GM21423 (cell line): ENCODE measurements around the gene TP53I11.

Experiments
- ATAC-seq: cut with Tn5 transposase; IDR thresholded peaks from one replicate; pipeline ENCODE4 v1.9.1; 2021; ENCODE audit warnings: mild to moderate bottlenecking, moderate library complexity; ENCODE audit not compliant: unreplicated experiment

Gene TP53I11

DNA sequence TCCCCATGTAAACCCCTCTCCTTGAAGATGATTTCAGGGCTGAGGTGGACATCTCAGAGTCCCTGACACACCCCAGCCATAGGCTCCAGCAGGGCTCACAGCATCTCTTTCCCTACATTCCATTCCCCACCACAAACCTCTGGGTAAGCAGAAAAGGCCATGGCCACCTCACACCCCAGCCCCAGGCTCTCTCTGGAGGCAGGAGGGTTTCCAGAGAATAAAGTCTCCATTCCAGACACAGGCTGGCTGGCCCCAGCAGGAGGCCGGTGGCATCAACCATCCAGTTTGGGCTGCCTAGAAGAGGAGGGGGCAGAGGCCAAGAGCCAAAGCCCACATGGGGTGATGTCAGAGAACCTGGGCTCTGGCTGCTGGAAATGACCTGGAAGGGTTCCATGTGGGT lies 61.4 kb downstream of the TP53I11 start:
- ATAC-seq = no peak

- no peak for ATAC-seq
Observed at GRCh38 chr11:44887636-44888035, 63.0 kb downstream of the TP53I11 start.

DNA sequence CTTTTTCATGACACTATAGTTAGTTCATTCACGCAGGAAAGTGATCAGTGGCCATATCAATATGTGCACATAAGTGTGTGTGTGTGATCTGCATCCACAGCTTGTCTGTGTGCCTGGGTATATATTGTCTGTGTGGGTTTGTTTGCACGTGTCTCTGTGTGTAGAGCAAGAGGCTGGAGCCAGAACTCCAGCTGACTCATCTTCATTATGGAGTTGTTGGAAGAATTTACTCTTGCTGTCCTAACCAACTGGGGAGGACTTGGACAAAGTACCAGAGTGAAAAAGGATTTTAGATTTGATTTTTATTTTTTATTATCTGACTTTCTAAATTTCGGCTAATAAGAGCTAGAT lies 63.9 kb downstream of the TP53I11 start:
- ATAC-seq = no peak

DNA sequence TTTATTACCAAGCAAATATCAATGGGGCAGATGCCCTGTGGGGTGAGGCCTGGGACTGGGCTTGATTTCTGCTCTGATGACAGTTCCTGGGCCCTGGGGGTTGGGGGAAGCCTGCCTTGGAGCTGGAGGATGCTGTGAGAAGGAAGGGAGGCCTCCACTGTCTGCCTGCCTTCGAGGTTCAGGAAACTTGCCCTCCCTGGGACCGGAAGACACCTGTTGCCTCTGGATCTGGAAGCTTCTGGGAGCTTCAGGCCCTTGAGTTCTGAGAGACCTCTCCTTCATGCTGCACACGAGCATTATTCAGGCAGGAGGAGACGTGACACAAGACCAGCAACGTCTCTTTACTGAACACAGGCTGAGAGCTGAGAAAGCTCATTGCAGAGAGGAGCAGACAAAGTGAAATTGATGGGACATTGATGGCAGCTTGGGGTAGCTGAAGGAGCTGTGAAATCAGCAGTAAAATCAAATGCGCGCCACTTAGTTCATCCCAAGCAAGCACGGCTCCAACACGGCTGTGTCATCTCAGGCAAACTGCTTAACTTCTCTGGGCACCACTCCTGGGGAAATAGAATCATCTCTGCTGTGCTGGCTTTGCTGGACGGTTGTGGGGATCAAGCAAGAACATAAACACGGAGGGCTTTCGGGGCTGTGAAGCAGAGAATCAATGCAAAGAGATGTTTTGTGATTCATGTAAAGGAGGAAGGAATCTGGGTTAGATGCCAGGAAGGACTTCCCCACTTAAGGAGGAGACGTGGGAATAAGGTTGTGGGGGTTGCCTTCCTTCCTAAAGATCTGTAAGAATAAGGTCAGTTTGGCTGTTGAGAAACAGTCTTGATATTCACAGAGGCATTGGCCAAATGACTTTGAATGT lies 64.5 kb downstream of the TP53I11 start:
- ATAC-seq = no peak

DNA sequence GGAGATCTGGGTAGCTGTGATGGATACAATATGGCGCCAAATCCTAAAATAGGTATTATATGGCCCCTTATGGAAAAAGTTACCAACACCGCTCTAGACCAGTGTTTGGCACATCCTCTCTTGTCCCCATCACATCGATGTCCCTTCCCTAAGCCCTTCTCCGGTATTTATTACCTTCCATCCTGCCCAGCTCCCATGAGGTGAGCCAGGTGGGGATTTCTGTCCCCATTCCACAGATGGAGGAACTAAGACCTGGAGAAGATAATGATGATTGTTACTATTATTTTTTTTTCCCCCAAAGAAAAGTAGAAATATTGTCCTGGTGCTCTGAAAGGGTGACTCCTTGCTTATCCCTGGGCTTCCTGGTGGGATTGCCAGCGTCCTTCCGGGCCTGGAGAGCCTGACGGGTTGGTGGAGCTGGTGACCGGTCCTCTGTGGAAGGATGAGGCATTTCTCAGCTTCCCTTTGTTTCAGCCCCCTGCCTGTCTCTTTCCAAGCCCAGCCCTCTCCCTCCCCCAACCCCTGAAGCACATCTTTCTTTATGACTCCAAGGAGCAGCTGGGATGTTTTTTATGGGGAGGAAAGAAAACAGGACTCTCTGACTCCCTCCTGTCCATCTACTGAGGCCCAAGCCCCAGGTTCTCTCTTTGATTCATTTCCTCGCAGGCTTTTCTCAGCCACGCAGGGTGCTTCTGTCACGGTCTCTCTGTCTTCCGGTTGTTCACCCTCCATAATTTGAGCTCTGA lies 65.4 kb downstream of the TP53I11 start:
- ATAC-seq = no peak

GRCh38 chr11:44884056-44884455 lies 66.6 kb downstream of the TP53I11 start:
- no peak for ATAC-seq

- ATAC-seq = no peak
Observed at GRCh38 chr11:44883277-44883676, 67.4 kb downstream of the TP53I11 start.
